Activated naive CD8-positive, alpha-beta T cell (primary cell): ENCODE measurements around the gene STARD3NL.
"Not testable (repeated sequence)": the region's sequence is repeated elsewhere in the genome, so short reads cannot be mapped to it uniquely, and the experiment has no call there.

ENCODE experiments used
- H3K27ac Mint-ChIP-seq: one replicate; pipeline ENCODE4 v1.8.0; 2021; ENCODE audit warnings: mixed read lengths
- H3K27me3 Mint-ChIP-seq: one replicate; pipeline ENCODE4 v1.8.0; 2021; ENCODE audit warnings: mixed read lengths
- H3K36me3 Mint-ChIP-seq: one replicate; pipeline ENCODE4 v1.8.0; 2021; ENCODE audit warnings: mixed read lengths
- H3K4me1 Mint-ChIP-seq: one replicate; pipeline ENCODE4 v1.8.0; 2021; ENCODE audit warnings: low read depth, mixed read lengths
- H3K4me3 Mint-ChIP-seq: one replicate; pipeline ENCODE4 v1.8.0; 2021; ENCODE audit warnings: mild to moderate bottlenecking, mixed read lengths
- H3K9me3 Mint-ChIP-seq: one replicate; pipeline ENCODE4 v1.8.0; 2021; ENCODE audit warnings: low read depth, mixed read lengths

The STARD3NL gene

DNA sequence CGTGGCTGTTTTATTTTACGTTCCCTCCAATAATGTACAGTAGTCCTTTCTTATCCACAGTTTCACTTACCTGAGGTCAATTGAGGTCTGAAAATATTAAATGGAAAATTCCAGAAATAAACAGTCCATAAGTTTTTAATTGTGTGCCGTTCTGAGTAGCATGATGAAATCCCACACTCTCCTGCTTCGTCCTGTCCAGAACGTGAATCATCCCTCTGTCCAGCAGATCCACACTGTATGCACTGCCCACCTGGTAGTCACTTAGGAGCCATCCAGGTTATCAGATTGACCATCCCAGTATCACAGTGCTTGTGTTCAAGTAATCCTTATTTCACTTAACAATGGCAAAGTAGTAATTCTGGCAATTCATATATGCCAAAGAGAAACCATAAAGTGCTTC is 46.3 kb downstream of the STARD3NL start:
- H3K4me1 Mint-ChIP-seq = peaks cover 4% of the 10 kb centered on the region
- H3K4me3 Mint-ChIP-seq = no peak overlapping the region
- H3K27me3 Mint-ChIP-seq = no peaks in the 10 kb centered on the region
- H3K36me3 Mint-ChIP-seq = peaks cover 6% of the 10 kb centered on the region
- H3K9me3 Mint-ChIP-seq = no peaks in the 10 kb centered on the region
- H3K27ac Mint-ChIP-seq = no peak overlapping the region

DNA sequence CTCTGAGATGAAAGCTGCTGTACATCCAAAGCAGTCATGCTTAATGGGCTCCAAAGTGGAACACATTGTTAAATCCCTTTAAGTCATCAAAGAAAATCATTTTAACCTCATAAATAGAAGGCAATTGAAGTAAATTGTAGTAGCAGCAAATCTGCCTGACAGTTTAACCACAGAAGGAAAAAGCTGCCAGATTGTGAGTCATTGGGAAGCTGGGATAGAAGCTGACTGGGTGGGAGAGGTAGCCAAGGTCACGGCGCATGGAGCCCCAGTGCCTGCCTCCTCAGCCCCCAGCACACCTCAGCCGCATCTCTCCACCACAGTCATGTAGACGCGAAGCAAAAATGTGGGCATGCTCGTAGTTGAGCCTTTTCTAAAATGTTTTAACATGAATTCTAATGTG is 51.3 kb downstream of the STARD3NL start:
- peak overlapping the region; percentile 8 for H3K27ac Mint-ChIP-seq
- no peaks in the 10 kb centered on the region for H3K9me3 Mint-ChIP-seq
- H3K4me3 Mint-ChIP-seq = no peak overlapping the region
- peaks cover 4% of the 10 kb centered on the region for H3K36me3 Mint-ChIP-seq
- H3K4me1 Mint-ChIP-seq = peaks cover 28% of the 10 kb centered on the region
- no peaks in the 10 kb centered on the region for H3K27me3 Mint-ChIP-seq

DNA sequence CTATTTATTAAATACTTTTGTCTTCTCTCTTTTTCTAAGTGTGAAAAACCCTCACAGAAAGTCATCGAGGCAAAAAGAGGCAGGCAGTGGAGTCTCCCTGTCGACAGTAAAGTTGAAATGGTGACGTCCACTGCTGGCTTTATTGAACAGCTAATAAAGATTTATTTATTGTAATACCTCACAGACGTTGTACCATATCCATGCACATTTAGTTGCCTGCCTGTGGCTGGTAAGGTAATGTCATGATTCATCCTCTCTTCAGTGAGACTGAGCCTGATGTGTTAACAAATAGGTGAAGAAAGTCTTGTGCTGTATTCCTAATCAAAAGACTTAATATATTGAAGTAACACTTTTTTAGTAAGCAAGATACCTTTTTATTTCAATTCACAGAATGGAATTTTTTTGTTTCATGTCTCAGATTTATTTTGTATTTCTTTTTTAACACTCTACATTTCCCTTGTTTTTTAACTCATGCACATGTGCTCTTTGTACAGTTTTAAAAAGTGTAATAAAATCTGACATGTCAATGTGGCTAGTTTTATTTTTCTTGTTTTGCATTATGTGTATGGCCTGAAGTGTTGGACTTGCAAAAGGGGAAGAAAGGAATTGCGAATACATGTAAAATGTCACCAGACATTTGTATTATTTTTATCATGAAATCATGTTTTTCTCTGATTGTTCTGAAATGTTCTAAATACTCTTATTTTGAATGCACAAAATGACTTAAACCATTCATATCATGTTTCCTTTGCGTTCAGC is 52.0 kb downstream of the STARD3NL start:
- no peaks in the 10 kb centered on the region for H3K9me3 Mint-ChIP-seq
- H3K27ac Mint-ChIP-seq = no peak overlapping the region
- H3K36me3 Mint-ChIP-seq = peaks cover 4% of the 10 kb centered on the region
- no peak overlapping the region for H3K4me3 Mint-ChIP-seq
- H3K27me3 Mint-ChIP-seq = no peaks in the 10 kb centered on the region
- peaks cover 31% of the 10 kb centered on the region for H3K4me1 Mint-ChIP-seq

GRCh38 chr7:38232502-38233366 is 54.7 kb downstream of the STARD3NL start:
- H3K36me3 Mint-ChIP-seq = peaks cover 4% of the 10 kb centered on the region
- peak overlapping the region; percentile 84 for H3K27ac Mint-ChIP-seq
- no peaks in the 10 kb centered on the region for H3K9me3 Mint-ChIP-seq
- peak overlapping the region; percentile 73 for H3K4me3 Mint-ChIP-seq
- H3K27me3 Mint-ChIP-seq = no peaks in the 10 kb centered on the region
- peaks cover 35% of the 10 kb centered on the region for H3K4me1 Mint-ChIP-seq

- H3K9me3 Mint-ChIP-seq, H3K27ac Mint-ChIP-seq: not testable (repeated sequence)
Measured at GRCh38 chr7:38234759-38235158, 56.7 kb downstream of the STARD3NL start.

GRCh38 chr7:38235606-38236005 is 57.6 kb downstream of the STARD3NL start:
- H3K27ac Mint-ChIP-seq = no peak overlapping the region
- H3K9me3 Mint-ChIP-seq = no peaks in the 10 kb centered on the region
- H3K4me1 Mint-ChIP-seq = peaks cover 35% of the 10 kb centered on the region
- H3K4me3 Mint-ChIP-seq = no peak overlapping the region
- H3K27me3 Mint-ChIP-seq = no peaks in the 10 kb centered on the region
- peaks cover 2% of the 10 kb centered on the region for H3K36me3 Mint-ChIP-seq

More at GRCh38 chr7:38234759-38235158, 56.7 kb downstream of the STARD3NL start:
- H3K4me3 Mint-ChIP-seq, H3K36me3 Mint-ChIP-seq, H3K27me3 Mint-ChIP-seq: not testable (repeated sequence)
- peaks cover 35% of the 10 kb centered on the region for H3K4me1 Mint-ChIP-seq

- H3K4me1 Mint-ChIP-seq, H3K36me3 Mint-ChIP-seq, H3K27ac Mint-ChIP-seq, H3K27me3 Mint-ChIP-seq, H3K9me3 Mint-ChIP-seq, H3K4me3 Mint-ChIP-seq: not testable (repeated sequence)
Measured at GRCh38 chr7:38239129-38239528, 61.1 kb downstream of the STARD3NL start.

DNA sequence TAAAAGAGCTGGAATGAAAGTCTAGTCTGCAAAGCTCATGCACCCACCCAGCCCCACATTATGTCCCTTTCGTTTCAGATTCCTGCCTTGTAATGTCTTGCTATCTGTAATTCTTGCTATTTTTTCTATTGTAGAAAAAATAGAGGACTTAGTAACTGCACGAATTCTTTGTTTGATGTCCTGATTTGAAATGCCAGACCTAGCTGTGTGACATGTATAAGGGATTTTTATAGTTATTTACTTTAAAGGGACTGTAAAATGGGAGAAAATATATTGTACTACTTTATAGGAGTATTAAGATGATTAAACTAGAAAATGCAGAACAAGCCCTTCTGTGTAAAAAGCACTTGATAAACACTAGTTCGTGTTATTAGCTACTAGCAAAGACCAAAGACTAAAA is 63.0 kb downstream of the STARD3NL start:
- Mint-ChIP-seq H3K4me1 (peaks cover 6% of the 10 kb centered on the region), H3K9me3 (no peaks in the 10 kb centered on the region), H3K36me3 (no peaks in the 10 kb centered on the region), H3K27me3 (no peaks in the 10 kb centered on the region), H3K27ac (no peak overlapping the region), H3K4me3 (no peak overlapping the region)

GRCh38 chr7:38242814-38243213 is 64.8 kb downstream of the STARD3NL start:
- H3K27me3 Mint-ChIP-seq = no peaks in the 10 kb centered on the region
- no peaks in the 10 kb centered on the region for H3K9me3 Mint-ChIP-seq
- H3K27ac Mint-ChIP-seq = no peak overlapping the region
- no peak overlapping the region for H3K4me3 Mint-ChIP-seq
- peaks cover 4% of the 10 kb centered on the region for H3K4me1 Mint-ChIP-seq
- H3K36me3 Mint-ChIP-seq = no peaks in the 10 kb centered on the region

DNA sequence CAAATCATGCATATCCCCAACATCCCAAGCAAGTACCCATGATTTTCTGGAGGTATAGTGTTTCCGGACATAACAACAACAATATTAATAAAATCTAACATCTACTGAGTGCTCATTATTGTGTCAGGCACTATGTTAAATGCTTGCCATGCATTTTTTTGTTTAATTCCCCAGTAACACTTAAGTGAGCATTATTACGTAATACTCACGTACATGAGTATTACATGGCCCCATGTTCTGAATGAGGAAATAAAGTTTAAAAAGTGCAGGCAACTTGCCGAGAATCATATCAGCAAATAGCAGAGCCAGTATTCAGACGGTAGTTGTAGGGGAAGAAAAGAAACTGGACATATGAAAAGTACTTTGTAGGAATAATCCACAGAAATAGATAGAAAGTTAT is 65.3 kb downstream of the STARD3NL start:
- H3K9me3 Mint-ChIP-seq, H3K4me3 Mint-ChIP-seq, H3K4me1 Mint-ChIP-seq, H3K27me3 Mint-ChIP-seq, H3K36me3 Mint-ChIP-seq, H3K27ac Mint-ChIP-seq: not testable (repeated sequence)

GRCh38 chr7:38244516-38244915 is 66.5 kb downstream of the STARD3NL start:
- no peak overlapping the region for H3K27ac Mint-ChIP-seq
- H3K4me3 Mint-ChIP-seq = no peak overlapping the region
- peaks cover 5% of the 10 kb centered on the region for H3K4me1 Mint-ChIP-seq
- no peaks in the 10 kb centered on the region for H3K27me3 Mint-ChIP-seq
- H3K9me3 Mint-ChIP-seq = no peaks in the 10 kb centered on the region
- no peaks in the 10 kb centered on the region for H3K36me3 Mint-ChIP-seq

- H3K4me1 Mint-ChIP-seq = peaks cover 5% of the 10 kb centered on the region
- no peak overlapping the region for H3K27ac Mint-ChIP-seq
- H3K4me3 Mint-ChIP-seq = no peak overlapping the region
- no peaks in the 10 kb centered on the region for H3K36me3 Mint-ChIP-seq
- H3K9me3 Mint-ChIP-seq = no peaks in the 10 kb centered on the region
- no peaks in the 10 kb centered on the region for H3K27me3 Mint-ChIP-seq
Measured at GRCh38 chr7:38245409-38245977, 67.4 kb downstream of the STARD3NL start.

- Mint-ChIP-seq H3K9me3 (no peaks in the 10 kb centered on the region), H3K36me3 (no peaks in the 10 kb centered on the region), H3K27me3 (no peaks in the 10 kb centered on the region), H3K4me3 (no peak overlapping the region), H3K4me1 (peaks cover 5% of the 10 kb centered on the region), H3K27ac (no peak overlapping the region)
Measured at GRCh38 chr7:38248069-38248567, 70.1 kb downstream of the STARD3NL start.

GRCh38 chr7:38249849-38250248 is 71.8 kb downstream of the STARD3NL start:
- H3K4me1 Mint-ChIP-seq, H3K27me3 Mint-ChIP-seq, H3K9me3 Mint-ChIP-seq, H3K36me3 Mint-ChIP-seq, H3K27ac Mint-ChIP-seq: not testable (repeated sequence)
- peak overlapping the region; percentile 1 for H3K4me3 Mint-ChIP-seq

- no peak overlapping the region for H3K4me3 Mint-ChIP-seq
- no peaks in the 10 kb centered on the region for H3K36me3 Mint-ChIP-seq
- H3K4me1 Mint-ChIP-seq = no peaks in the 10 kb centered on the region
- H3K27ac Mint-ChIP-seq = no peak overlapping the region
- H3K27me3 Mint-ChIP-seq = no peaks in the 10 kb centered on the region
- no peaks in the 10 kb centered on the region for H3K9me3 Mint-ChIP-seq
Measured at GRCh38 chr7:38257350-38257677, 79.3 kb downstream of the STARD3NL start.
